ENCODE data around the gene KNSTRN.

DNA sequence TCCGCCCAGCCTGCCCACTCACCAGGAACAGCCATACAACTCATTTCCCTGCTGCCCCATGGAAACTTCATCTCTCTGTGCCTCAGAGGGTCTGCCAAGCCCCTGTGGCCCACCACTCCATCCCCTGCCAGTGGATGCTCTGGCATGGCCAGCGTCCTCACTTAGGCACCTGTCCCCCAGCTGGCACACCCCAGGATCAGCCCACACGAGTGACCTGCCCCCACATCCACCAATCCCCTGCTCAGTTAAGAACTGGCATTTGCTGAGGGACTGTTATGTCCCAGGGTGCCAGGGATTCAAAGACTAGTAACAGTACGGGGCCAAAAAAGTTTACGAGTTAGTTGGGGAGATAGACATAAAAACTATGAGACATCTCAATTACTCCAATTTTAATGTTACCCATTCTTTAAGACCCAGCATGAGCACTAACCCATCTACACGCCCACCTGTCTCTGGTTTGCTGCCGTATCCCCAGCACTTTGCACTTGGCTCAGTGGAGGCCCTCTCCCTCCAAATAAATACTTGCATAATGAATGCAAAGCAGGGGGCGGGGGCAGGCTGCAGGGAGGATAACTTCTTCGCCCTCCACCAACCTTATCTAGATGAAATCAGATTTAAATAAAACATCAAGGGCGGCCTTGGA, 46.7 kb downstream of the KNSTRN start:
- TF ChIP-seq, protein P1, sequence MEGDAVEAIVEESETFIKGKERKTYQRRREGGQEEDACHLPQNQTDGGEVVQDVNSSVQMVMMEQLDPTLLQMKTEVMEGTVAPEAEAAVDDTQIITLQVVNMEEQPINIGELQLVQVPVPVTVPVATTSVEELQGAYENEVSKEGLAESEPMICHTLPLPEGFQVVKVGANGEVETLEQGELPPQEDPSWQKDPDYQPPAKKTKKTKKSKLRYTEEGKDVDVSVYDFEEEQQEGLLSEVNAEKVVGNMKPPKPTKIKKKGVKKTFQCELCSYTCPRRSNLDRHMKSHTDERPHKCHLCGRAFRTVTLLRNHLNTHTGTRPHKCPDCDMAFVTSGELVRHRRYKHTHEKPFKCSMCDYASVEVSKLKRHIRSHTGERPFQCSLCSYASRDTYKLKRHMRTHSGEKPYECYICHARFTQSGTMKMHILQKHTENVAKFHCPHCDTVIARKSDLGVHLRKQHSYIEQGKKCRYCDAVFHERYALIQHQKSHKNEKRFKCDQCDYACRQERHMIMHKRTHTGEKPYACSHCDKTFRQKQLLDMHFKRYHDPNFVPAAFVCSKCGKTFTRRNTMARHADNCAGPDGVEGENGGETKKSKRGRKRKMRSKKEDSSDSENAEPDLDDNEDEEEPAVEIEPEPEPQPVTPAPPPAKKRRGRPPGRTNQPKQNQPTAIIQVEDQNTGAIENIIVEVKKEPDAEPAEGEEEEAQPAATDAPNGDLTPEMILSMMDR (IDR thresholded peaks at IDR 0.05) = no peak
- TF ChIP-seq POLR2A (IDR thresholded peaks at IDR 0.05) (no peak), EP300 (IDR thresholded peaks at IDR 0.05) (no peak)
